KG1 (cell line): ENCODE measurements around the gene FILIP1.

Experiments
- DNase-seq: peaks from one replicate; lab custom pipeline; 2025; lab: John Stamatoyannopoulos, UW

The FILIP1 gene

GRCh38 chr6:75266716-75267291 is 226.8 kb downstream of the FILIP1 start:
- DNase-seq: no peak

- no peak for DNase-seq
Measured at GRCh38 chr6:75263401-75263750, 230.2 kb downstream of the FILIP1 start.

- DNase-seq: no peak
Measured at GRCh38 chr6:75262716-75263400, 230.7 kb downstream of the FILIP1 start.

GRCh38 chr6:75261299-75261698 is 232.3 kb downstream of the FILIP1 start:
- DNase-seq: no peak

- no peak for DNase-seq
Measured at GRCh38 chr6:75257343-75258087, 236.1 kb downstream of the FILIP1 start.

- DNase-seq: no peak
Measured at GRCh38 chr6:75250552-75250951, 243.0 kb downstream of the FILIP1 start.

- no peak for DNase-seq
Measured at GRCh38 chr6:75249837-75250236, 243.8 kb downstream of the FILIP1 start.

GRCh38 chr6:75246386-75246785 is 247.2 kb downstream of the FILIP1 start:
- no peak for DNase-seq

- peak; percentile 58 for DNase-seq
Measured at GRCh38 chr6:75244063-75244584, 249.5 kb downstream of the FILIP1 start.

GRCh38 chr6:75243333-75244062 is 250.1 kb downstream of the FILIP1 start, which contains the start of gene COX7A2:
COX7A2 (minus strand) TSS chr6:75243801; CDS start chr6:75243734, 67 bp downstream.
- peak; percentile 76 for DNase-seq
